Osteoblast (primary cell): ENCODE results near the gene MYL4. TPM values are rescaled to one million over a fixed set of nuclear protein-coding genes. Genes with fewer than 3 reads are reported as not detected.
"Not testable (repeated sequence)": the region's sequence is repeated elsewhere in the genome, so short reads cannot be mapped to it uniquely, and the experiment has no call there.

Source experiments
- DNase-seq: peaks from one replicate; pipeline ENCODE4 v3.0.0; 2011; ENCODE audit warnings: low spot score, mixed read lengths; ENCODE audit not compliant: insufficient read length; ENCODE audit errors: missing footprints
- H2AFZ ChIP-seq: 2 replicates; pipeline ENCODE4 v1.6.0; 2011; ENCODE audit warnings: mild to moderate bottlenecking, low read length
- H3K27ac ChIP-seq: 2 replicates; pipeline ENCODE4 v1.5.1; 2011; ENCODE audit warnings: mild to moderate bottlenecking, low read depth, low read length, moderate library complexity
- H3K27me3 ChIP-seq: 2 replicates; pipeline ENCODE4 v1.6.0; 2012; ENCODE audit warnings: mild to moderate bottlenecking, control low read depth, inconsistent platforms, low read length, moderate library complexity; ENCODE audit not compliant: insufficient read depth
- H3K36me3 ChIP-seq: 2 replicates; pipeline ENCODE4 v1.5.1; 2011; ENCODE audit warnings: mild to moderate bottlenecking, low read length, control low read depth, moderate library complexity; ENCODE audit not compliant: insufficient read depth
- H3K4me1 ChIP-seq: 2 replicates; pipeline ENCODE4 v1.5.1; 2011; ENCODE audit warnings: mild to moderate bottlenecking, low read length, control low read depth, moderate library complexity; ENCODE audit not compliant: insufficient read depth
- H3K4me2 ChIP-seq: 2 replicates; pipeline ENCODE4 v1.6.0; 2011; ENCODE audit warnings: mild to moderate bottlenecking, low read length; ENCODE audit not compliant: insufficient read depth
- H3K4me3 ChIP-seq: fragments of 200-600 bp; sonication (generic); 3 replicates; pipeline ENCODE4 v1.5.1; 2012; ENCODE audit warnings: mild to moderate bottlenecking, low read length, inconsistent platforms; ENCODE audit not compliant: insufficient read depth
- H3K79me2 ChIP-seq: 2 replicates; pipeline ENCODE4 v1.6.0; 2012; ENCODE audit warnings: mild to moderate bottlenecking, low read length, control low read depth, inconsistent platforms; ENCODE audit not compliant: insufficient read depth
- H3K9me3 ChIP-seq: 2 replicates; pipeline ENCODE4 v1.5.1; 2011; ENCODE audit warnings: low read depth, low read length, control low read depth
- H4K20me1 ChIP-seq: 2 replicates; pipeline ENCODE4 v1.6.0; 2012; ENCODE audit warnings: mild to moderate bottlenecking, low read length, control low read depth; ENCODE audit not compliant: insufficient read depth
- total RNA-seq: library from RNA; depleted of rRNA; stranded (reverse); fragments of >200 nt; gene quantifications from 2 replicates; pipeline ENCODE4 v1.2.3, GENCODE V29; 2012
- TF ChIP-seq, protein P1 (sequence below): IDR thresholded peaks from 2 replicates; pipeline ENCODE4 v1.5.1; 2011; ENCODE audit warnings: mild to moderate bottlenecking, low read depth, low read length, moderate library complexity; ENCODE audit errors: extremely low read depth

Gene MYL4
- total RNA-seq, 1 donor = 0.72 TPM

DNA sequence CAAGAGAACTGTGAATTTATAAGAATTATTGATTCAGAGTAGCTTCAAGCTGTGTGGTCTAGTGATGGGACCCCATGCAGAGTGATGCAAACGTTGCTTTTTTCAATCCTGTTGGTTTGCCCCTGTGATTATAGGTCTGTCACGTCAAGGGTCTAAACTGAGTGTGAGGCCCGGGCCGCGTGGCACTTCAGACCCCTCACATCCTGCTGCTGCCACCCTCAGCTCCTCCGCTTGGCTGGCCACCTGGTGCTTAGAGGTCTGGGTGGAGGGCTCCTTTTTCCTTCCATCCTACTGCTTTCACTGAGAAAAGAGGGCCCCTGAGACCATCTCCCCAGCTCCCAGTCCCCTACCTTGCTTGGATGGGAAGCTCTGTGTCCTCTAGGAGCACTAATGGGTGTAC is 12.0 kb downstream of the MYL4 start:
- TF ChIP-seq, protein P1, sequence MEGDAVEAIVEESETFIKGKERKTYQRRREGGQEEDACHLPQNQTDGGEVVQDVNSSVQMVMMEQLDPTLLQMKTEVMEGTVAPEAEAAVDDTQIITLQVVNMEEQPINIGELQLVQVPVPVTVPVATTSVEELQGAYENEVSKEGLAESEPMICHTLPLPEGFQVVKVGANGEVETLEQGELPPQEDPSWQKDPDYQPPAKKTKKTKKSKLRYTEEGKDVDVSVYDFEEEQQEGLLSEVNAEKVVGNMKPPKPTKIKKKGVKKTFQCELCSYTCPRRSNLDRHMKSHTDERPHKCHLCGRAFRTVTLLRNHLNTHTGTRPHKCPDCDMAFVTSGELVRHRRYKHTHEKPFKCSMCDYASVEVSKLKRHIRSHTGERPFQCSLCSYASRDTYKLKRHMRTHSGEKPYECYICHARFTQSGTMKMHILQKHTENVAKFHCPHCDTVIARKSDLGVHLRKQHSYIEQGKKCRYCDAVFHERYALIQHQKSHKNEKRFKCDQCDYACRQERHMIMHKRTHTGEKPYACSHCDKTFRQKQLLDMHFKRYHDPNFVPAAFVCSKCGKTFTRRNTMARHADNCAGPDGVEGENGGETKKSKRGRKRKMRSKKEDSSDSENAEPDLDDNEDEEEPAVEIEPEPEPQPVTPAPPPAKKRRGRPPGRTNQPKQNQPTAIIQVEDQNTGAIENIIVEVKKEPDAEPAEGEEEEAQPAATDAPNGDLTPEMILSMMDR = no peak

DNA sequence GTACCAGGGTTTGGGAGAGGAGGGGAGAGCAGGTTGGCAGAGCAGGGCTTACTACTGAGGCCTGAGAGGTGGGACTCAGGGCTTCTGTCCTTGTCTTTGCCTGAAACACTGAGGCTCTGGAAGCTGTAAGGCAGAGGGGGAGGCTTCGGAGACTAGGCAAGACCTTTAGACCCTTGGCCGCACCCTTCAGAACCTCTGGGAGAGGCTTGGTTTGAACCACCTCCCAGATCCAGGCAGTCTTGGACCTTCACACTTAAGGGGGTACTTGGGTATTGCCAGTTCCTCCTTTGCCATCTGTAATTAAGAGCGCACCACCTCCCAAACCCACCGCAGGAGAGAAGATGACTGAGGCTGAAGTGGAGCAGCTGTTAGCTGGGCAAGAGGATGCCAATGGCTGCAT is 12.9 kb downstream of the MYL4 start:
- Histone ChIP-seq H3K27ac (no peak overlapping the region), H3K79me2 (no peaks in the 10 kb centered on the region), H3K4me1 (peaks cover 21% of the 10 kb centered on the region), H3K4me3 (no peak overlapping the region), H3K36me3 (no peaks in the 10 kb centered on the region), H4K20me1 (no peaks in the 10 kb centered on the region), H3K27me3 (no peaks in the 10 kb centered on the region), H3K9me3 (no peaks in the 10 kb centered on the region), H3K4me2 (no peak overlapping the region), H2AFZ (no peak overlapping the region)
- DNase-seq = no peak
- TF ChIP-seq, protein P1 = no peak

More for the DNA sequence above, 12.0 kb downstream of the MYL4 start:
- H2AFZ ChIP-seq = no peak overlapping the region
- H4K20me1 ChIP-seq = no peaks in the 10 kb centered on the region
- H3K4me3 ChIP-seq = no peak overlapping the region
- H3K27ac ChIP-seq = no peak overlapping the region
- DNase-seq = no peak
- no peaks in the 10 kb centered on the region for H3K27me3 ChIP-seq
- H3K9me3 ChIP-seq = no peaks in the 10 kb centered on the region
- no peak overlapping the region for H3K4me2 ChIP-seq
- no peaks in the 10 kb centered on the region for H3K36me3 ChIP-seq
- peaks cover 18% of the 10 kb centered on the region for H3K4me1 ChIP-seq
- H3K79me2 ChIP-seq = no peaks in the 10 kb centered on the region

DNA sequence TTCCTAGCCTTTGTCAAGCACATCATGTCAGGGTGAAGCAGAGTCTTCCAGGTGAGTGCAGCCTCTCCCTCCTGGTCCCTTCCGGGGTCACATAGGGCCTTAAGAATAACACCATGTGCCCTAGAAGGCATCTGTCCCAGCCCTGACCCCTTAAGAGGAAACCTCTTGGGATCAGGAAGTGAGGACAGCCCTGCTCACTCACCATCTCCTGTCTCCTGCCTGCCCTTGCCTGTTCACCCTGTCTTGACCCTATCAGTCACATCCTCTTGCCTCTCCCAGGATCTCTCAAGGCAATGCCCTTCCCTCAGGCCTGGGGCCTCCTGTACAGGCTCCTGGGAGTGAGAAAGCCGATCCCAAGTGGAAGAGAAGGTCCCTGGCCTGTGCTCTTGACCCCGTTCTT is 13.9 kb downstream of the MYL4 start:
- Histone ChIP-seq H3K4me2 (no peak overlapping the region), H3K27ac (no peak overlapping the region), H3K4me1 (peaks cover 21% of the 10 kb centered on the region), H3K4me3 (no peak overlapping the region), H3K9me3 (no peaks in the 10 kb centered on the region), H3K27me3 (no peaks in the 10 kb centered on the region), H3K36me3 (no peaks in the 10 kb centered on the region), H2AFZ (peak overlapping the region; percentile 30), H4K20me1 (no peaks in the 10 kb centered on the region), H3K79me2 (no peaks in the 10 kb centered on the region)
- no peak for DNase-seq
- TF ChIP-seq, protein P1 = no peak

DNA sequence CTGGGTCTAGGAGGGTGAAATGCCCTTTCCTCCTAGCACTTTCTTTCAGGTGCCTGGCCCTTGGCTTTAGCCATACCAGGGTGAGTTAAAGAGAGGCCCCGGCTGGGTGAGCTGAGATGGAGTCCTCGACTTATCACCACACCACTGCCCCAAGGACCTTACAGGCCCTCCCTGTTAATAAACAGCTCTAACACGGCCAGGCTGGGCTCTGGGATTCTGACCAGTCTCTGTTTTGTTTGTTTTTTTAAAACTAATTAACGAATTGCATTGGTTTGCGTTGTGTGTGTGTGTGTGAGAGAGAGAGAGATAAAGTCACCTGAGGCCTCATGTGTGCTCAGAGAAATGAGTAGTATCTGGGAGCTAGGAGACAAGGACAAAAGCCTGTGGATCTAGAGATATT is 14.3 kb downstream of the MYL4 start:
- Histone ChIP-seq H3K4me2 (no peak overlapping the region), H3K4me1 (peaks cover 21% of the 10 kb centered on the region), H2AFZ (peak overlapping the region; percentile 30), H3K9me3 (no peaks in the 10 kb centered on the region), H3K27me3 (no peaks in the 10 kb centered on the region), H4K20me1 (no peaks in the 10 kb centered on the region), H3K79me2 (no peaks in the 10 kb centered on the region), H3K4me3 (no peak overlapping the region), H3K36me3 (no peaks in the 10 kb centered on the region), H3K27ac (no peak overlapping the region)
- TF ChIP-seq, protein P1 = no peak
- no peak for DNase-seq

DNA sequence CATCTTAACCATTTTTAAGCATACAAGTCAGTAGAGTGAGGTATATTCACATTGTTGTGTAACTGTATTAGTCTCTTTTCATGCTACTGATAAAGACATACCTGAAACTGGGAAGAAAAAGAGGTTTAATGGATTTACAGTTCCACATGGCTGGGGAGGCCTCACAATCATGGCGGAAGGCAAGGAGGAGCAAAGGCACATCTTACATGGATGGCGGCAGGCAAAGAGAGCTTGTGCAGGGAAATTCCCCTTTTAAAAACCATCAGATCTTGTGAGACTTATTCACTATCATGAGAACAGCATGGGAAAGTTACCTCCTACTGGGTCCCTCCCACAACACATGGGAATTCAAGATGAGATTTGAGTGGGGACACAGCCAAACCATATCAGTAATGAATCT is 14.9 kb downstream of the MYL4 start:
- not testable (repeated sequence) for H2AFZ ChIP-seq, H4K20me1 ChIP-seq, H3K4me3 ChIP-seq, DNase-seq, H3K27ac ChIP-seq, H3K79me2 ChIP-seq, H3K27me3 ChIP-seq, H3K4me2 ChIP-seq, H3K9me3 ChIP-seq, H3K36me3 ChIP-seq
- peaks cover 21% of the 10 kb centered on the region for H3K4me1 ChIP-seq
